GM12892 (cell line): ENCODE measurements around the gene PDE7B.

Experiments
- POLR2A ChIP-seq: IDR thresholded peaks from 2 replicates; pipeline ENCODE4 v1.6.1; 2011; ENCODE audit warnings: low read depth, low read length, control low read depth
- POLR2AphosphoS5 ChIP-seq: IDR thresholded peaks from 2 replicates; pipeline ENCODE4 v1.6.1; 2011; ENCODE audit warnings: low read depth, low read length, control low read depth
- TAF1 ChIP-seq: IDR thresholded peaks from 2 replicates; pipeline ENCODE4 v1.6.1; 2011; ENCODE audit warnings: low read depth, mild to moderate bottlenecking, control low read depth, low read length, borderline replicate concordance

DNA sequence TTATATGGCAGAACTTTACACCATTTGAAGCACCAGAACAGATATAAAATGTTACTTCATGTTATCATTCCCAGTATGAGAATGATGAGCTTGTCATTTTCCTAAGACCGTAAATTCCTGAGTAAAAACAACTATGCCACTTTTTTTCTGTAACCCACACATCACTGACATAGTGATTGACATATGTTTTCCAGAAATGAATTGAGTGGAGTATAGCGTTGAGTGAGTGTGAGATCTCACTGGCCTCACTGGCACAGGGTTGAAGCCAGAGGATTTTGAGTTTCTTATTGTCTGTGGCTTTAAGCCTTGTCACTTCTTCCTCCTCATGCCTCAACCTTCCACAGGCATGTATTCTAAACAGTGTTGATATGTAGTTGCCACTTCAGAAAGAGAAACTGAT, 62.3 kb downstream of the PDE7B start:
- no peak for TF ChIP-seq POLR2A
- TF ChIP-seq POLR2AphosphoS5, result no peak
- no peak for TF ChIP-seq TAF1
